IPS-18a (cell line): ENCODE measurements around the gene ELP6.
"Not testable (repeated sequence)": the region's sequence is repeated elsewhere in the genome, so short reads cannot be mapped to it uniquely, and the experiment has no call there.

Source experiments
- H3K27ac ChIP-seq: one replicate; pipeline ENCODE4 v1.5.1; 2013; ENCODE audit warnings: low read length
- H3K27me3 ChIP-seq: one replicate; pipeline ENCODE4 v1.6.1; 2013; ENCODE audit warnings: mild to moderate bottlenecking, low read length; ENCODE audit not compliant: control insufficient read depth, insufficient read depth
- H3K36me3 ChIP-seq: one replicate; pipeline ENCODE4 v1.6.1; 2013; ENCODE audit warnings: low read depth, low read length; ENCODE audit not compliant: control insufficient read depth
- H3K4me1 ChIP-seq: one replicate; pipeline ENCODE4 v1.6.1; 2013; ENCODE audit warnings: low read depth, low read length; ENCODE audit not compliant: control insufficient read depth
- H3K4me3 ChIP-seq: one replicate; pipeline ENCODE4 v1.5.1; 2013; ENCODE audit warnings: low read length
- H3K9ac ChIP-seq: one replicate; pipeline ENCODE4 v1.6.1; 2013; ENCODE audit warnings: mild to moderate bottlenecking, low read length, moderate library complexity
- H3K9me3 ChIP-seq: one replicate; pipeline ENCODE4 v1.6.1; 2013; ENCODE audit warnings: low read depth, low read length; ENCODE audit not compliant: control insufficient read depth

ELP6 gene

DNA sequence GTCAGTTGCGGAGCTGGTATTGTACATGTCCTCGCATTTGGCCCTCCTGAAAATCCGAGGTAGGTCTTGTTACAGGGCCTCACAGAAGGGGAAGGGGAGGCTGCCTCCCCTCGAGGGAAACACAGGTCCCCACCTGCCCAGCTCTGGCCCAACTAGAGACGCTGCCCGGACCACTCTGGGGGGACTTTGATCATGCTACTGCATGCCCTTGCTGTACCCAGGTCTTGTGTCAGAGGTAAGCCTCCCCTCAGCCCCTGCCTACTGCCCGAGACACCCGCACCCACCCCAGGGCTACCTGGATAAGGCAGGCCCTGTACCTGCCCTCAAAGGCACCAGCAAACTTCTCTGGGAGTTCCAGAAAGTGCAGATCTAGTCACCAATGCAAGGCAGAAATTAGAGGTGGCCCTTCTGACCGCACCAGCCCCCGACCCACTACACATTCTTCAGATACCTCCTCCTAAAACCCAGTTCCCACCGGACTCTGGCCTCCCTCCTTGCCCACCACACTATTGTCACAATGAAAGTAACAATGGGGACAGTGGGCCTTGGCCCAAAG is 36.8 kb downstream of the ELP6 start:
- Histone ChIP-seq H3K9ac (no peak overlapping the region), H3K9me3 (no peaks in the 10 kb centered on the region), H3K27ac (no peak overlapping the region), H3K36me3 (no peaks in the 10 kb centered on the region), H3K4me3 (no peak overlapping the region), H3K27me3 (no peaks in the 10 kb centered on the region), H3K4me1 (peaks cover 17% of the 10 kb centered on the region)

DNA sequence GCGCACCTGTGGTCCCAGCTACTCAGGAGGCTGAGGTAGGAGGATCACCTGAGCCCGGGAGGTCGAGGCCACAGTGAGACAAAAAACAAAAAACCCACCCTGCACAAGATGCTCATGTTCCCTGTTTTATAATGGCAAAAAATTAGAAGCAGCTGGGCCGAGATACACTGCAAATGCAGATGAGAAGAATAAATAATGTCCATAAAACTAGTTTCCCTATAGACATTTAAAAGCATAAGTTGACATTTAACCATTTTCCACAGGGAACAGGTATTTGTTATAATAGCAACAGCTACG is 37.2 kb downstream of the ELP6 start:
- Histone ChIP-seq H3K36me3 (no peaks in the 10 kb centered on the region), H3K27ac (no peak overlapping the region), H3K9me3 (no peaks in the 10 kb centered on the region), H3K27me3 (no peaks in the 10 kb centered on the region), H3K4me1 (peaks cover 13% of the 10 kb centered on the region), H3K4me3 (no peak overlapping the region), H3K9ac (no peak overlapping the region)

DNA sequence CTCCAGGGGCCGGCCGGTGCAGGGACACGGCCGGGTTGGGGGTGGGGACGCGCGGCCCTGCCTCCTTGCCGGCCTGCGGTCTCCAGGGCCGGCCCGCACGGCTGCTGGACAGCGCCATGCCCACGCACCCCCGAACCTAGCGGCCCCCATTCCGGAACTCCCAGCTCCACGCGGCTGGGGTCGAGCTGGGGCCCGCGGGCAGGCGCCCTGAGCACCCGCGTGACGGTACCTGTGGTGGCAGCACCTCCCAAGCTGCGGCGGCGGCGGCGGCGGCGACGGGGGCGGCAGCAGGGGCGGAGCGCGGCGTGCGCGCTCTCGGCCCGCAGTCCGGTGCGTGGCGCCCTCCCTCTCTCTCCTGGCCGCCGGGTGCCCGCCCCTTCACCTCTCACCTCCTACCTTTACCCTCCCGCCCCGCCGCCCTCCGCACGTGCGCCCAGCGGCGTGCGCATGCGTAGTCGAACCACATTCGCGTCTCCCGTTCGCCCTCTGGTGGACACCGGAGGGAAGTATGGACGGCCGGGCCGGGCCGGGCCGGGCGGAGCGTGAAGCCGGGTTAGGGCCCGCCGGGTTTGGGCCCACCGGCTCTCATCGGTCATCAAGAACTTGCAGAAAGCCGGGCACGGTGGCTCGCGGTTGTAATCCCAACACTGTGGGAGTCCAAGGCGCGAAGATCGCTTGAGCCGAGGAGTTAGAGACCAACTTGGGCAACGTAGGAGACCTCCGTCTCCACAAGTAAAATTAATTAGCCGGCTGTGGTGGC is 37.8 kb downstream of the ELP6 start, which contains the start of gene SCAP:
Gene SCAP, minus strand, starts transcription at position 372 of the 760 bp plus-strand sequence. CDS start 32,948 bp downstream, outside the sequence.
- no peak within 1 kb of the TSS for H3K27ac ChIP-seq
- no peaks in the 10 kb centered on the region for H3K36me3 ChIP-seq
- H3K27me3 ChIP-seq = no peaks in the 10 kb centered on the region
- H3K9me3 ChIP-seq = no peaks in the 10 kb centered on the region
- peak within 1 kb of the TSS; percentile 59 for H3K9ac ChIP-seq
- H3K4me3 ChIP-seq = peak within 1 kb of the TSS; percentile 81
- peaks cover 11% of the 10 kb centered on the region for H3K4me1 ChIP-seq

DNA sequence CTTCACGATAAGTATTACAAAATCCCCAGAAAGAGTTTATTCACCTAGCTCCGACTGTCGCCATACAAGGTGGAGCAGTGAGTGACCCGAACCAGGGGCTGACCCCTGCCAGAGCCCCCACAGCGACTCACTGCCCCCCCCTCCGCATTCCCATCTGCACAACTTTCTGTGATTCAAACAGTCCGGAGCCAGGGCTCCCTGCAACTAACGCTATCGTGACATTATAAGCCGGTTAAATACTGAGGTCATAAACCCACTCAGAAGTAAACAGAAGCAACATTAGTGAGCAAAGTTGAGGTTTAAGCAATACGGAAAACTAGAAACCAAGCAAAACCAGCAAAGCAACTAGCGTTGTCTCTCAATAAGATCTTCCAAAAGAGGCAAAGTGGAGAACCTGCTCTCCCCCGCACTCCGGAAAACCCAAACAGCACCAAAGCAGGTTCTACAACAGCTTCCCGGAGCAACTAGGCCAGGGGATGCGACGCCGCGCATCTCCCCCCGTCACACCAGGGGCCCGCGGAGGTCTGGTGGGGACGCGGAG is 38.4 kb downstream of the ELP6 start:
- peak overlapping the region; percentile 81 for H3K4me3 ChIP-seq
- peaks cover 11% of the 10 kb centered on the region for H3K4me1 ChIP-seq
- no peak overlapping the region for H3K27ac ChIP-seq
- no peaks in the 10 kb centered on the region for H3K27me3 ChIP-seq
- no peaks in the 10 kb centered on the region for H3K9me3 ChIP-seq
- peak overlapping the region; percentile 59 for H3K9ac ChIP-seq
- no peaks in the 10 kb centered on the region for H3K36me3 ChIP-seq

DNA sequence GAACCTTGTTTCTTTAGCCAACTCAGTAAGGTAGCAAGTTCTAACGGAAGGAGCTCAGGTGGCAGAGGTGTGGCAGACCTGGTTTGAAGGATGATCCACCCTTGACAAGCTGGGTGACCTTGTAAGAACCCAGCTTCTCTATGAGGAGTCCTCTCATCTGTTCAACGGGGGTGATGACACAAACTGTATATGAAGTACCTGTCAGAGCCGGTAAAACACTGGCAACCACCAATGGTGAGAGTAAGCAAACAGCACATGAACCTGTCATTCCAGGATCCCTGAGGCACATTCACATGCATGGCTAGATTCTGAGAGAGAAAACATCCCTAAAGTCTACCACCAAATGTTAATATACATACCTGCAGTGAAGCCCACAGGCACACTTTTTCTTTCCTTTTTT is 40.1 kb downstream of the ELP6 start:
- Histone ChIP-seq H3K27ac (no peak overlapping the region), H3K4me1 (peaks cover 7% of the 10 kb centered on the region), H3K9me3 (no peaks in the 10 kb centered on the region), H3K4me3 (no peak overlapping the region), H3K27me3 (no peaks in the 10 kb centered on the region), H3K36me3 (no peaks in the 10 kb centered on the region), H3K9ac (no peak overlapping the region)

DNA sequence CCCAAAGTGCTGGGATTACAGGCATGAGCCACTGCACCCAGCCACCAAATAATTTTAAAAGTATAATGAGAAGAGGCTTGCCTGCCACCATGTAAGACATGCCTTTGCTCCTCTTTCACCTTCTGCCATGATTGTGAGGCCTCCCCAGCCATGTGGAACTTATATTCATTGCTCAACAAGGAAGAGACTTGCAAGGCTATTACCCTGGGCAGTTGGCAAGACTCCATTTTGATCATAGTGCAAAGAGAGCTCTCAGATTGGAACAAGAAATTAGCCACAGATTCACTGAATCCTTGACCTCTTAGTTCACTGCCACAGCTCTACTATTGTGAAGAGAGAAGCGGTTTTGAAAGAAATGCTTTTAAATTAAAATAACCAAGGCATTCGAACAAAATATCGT is 43.9 kb downstream of the ELP6 start:
- Histone ChIP-seq H3K9me3 (no peaks in the 10 kb centered on the region), H3K27me3 (no peaks in the 10 kb centered on the region)

DNA sequence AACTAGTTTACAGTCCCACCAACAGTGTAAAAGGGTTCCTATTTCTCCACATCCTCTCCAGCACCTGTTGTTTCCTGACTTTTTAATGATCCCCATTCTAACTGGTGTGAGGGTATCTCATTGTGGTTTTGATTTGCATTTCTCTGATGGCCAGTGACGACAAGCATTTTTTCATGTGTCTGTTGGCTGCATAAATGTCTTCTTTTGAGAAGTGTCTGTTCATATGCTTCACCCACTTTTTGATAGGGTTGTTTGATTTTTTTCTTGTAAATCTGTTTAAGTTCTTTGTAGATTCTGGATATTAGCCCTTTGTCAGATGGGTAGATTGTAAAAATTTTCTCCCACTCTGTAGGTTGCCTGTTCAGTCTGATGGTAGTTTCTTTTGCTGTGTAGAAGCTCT is 45.2 kb downstream of the ELP6 start:
- not testable (repeated sequence) for H3K27ac ChIP-seq, H3K4me1 ChIP-seq, H3K27me3 ChIP-seq, H3K9ac ChIP-seq, H3K9me3 ChIP-seq, H3K36me3 ChIP-seq, H3K4me3 ChIP-seq

More for the DNA sequence above, 43.9 kb downstream of the ELP6 start:
- no peak overlapping the region for H3K9ac ChIP-seq
- no peak overlapping the region for H3K27ac ChIP-seq
- H3K36me3 ChIP-seq = no peaks in the 10 kb centered on the region
- no peak overlapping the region for H3K4me3 ChIP-seq
- H3K4me1 ChIP-seq = peaks cover 7% of the 10 kb centered on the region

DNA sequence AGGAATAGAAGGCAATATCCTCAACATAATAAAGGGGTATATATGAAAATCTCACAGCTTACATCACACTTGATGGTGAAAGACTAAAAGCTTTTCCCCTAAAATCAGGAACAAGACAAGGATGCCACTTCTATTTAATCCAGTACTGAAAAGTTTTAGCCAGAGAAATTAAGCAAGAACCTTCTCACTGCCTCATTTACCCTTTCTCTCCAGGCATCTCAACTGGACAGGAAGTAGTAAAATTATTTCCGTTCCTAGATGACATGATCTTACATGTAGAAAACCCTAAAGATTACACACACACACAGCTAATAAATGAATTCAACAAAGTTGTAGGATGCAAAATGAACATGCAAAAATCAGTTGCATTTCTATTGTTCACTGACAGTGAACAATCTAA is 48.9 kb downstream of the ELP6 start:
- Histone ChIP-seq H3K4me3 (no peak overlapping the region), H3K36me3 (no peaks in the 10 kb centered on the region), H3K9ac (no peak overlapping the region), H3K27ac (no peak overlapping the region), H3K27me3 (no peaks in the 10 kb centered on the region), H3K9me3 (no peaks in the 10 kb centered on the region), H3K4me1 (no peaks in the 10 kb centered on the region)

DNA sequence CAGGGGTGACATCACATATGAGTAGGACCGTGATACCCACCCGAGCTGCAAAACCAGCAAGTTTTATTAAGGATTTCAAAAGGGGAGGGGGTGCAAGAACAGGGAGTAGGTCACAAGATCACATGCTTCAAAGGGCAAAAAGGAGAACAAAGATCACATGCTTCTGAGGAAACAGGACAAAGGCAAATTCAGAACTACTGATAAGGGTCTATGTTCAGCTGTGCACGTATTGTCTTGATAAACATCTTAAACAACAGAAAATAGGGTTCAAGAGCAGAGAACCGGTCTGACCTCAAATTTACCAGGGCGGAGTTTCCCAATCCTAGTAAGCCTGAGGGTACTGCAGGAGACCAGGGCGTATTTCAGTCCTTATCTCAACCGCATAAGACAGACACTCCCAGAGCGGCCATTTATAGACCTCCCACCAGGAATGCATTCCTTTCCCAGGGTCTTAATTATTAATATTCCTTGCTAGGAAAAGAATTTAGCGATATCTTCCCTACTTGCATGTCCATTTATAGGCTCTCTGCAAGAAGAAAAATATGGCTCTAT is 53.9 kb downstream of the ELP6 start:
- H3K9me3 ChIP-seq, H3K4me3 ChIP-seq, H3K9ac ChIP-seq, H3K4me1 ChIP-seq, H3K27me3 ChIP-seq, H3K36me3 ChIP-seq, H3K27ac ChIP-seq: not testable (repeated sequence)

DNA sequence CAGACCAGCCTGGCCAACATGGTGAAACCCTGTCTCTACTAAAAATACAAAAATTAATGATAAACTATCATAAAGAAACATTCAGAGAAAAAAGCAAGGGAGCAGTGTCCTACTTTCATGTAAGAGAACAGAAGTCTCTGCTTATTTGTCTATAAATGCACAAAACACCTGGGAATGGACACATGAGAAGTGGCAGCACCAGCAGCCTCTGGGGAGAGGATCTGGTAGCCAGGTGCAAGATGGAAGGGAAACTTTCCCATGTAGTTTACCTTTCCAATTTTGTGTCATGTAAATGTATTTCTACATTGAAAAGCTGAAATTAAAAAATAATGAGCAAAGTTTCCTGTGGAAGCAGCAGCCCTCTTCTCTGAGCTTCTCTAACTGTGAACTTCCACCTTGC is 56.5 kb downstream of the ELP6 start:
- H3K4me3 ChIP-seq = no peak overlapping the region
- no peaks in the 10 kb centered on the region for H3K4me1 ChIP-seq
- H3K36me3 ChIP-seq = no peaks in the 10 kb centered on the region
- no peaks in the 10 kb centered on the region for H3K9me3 ChIP-seq
- H3K9ac ChIP-seq = no peak overlapping the region
- H3K27ac ChIP-seq = no peak overlapping the region
- H3K27me3 ChIP-seq = no peaks in the 10 kb centered on the region

DNA sequence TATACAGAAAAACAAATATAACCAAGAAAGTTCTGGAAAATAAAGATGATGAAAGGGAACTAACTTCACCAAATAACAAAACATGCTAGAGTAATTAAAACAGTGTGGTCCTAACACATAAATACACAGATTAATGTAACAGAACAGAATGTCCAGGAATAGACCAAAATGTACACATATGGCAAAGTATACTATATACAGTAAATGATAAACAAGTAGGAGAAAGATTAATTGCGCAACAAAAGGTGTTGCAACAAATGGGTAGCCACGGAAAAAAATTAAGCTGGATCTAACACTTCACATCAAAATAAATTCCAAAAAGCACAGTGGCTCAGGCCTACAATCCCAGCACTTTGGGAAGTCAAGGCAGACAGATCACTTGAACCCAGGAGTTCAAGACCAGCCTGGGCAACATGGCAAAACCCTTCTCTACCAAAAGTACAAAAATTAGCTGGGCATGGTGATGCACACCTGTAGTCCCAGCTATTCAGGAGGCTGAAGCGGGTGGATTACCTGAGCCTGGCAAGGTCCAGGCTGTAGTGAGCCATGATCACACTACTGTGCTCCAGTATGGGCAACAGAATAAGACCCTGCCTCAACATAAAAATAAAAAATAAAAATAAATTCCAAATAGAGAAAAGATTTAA is 57.6 kb downstream of the ELP6 start:
- H3K9ac ChIP-seq = no peak overlapping the region
- H3K4me3 ChIP-seq = no peak overlapping the region
- no peaks in the 10 kb centered on the region for H3K4me1 ChIP-seq
- H3K27me3 ChIP-seq = no peaks in the 10 kb centered on the region
- H3K9me3 ChIP-seq = no peaks in the 10 kb centered on the region
- H3K27ac ChIP-seq = no peak overlapping the region
- no peaks in the 10 kb centered on the region for H3K36me3 ChIP-seq
